ENCODE measurements around the gene ANTXR1. TPM values are rescaled to one million over a fixed set of nuclear protein-coding genes. Genes with fewer than 3 reads are reported as not detected.

ANTXR1 gene
- total RNA-seq, 1 experiment from 2014 or later = 37.3 TPM

DNA sequence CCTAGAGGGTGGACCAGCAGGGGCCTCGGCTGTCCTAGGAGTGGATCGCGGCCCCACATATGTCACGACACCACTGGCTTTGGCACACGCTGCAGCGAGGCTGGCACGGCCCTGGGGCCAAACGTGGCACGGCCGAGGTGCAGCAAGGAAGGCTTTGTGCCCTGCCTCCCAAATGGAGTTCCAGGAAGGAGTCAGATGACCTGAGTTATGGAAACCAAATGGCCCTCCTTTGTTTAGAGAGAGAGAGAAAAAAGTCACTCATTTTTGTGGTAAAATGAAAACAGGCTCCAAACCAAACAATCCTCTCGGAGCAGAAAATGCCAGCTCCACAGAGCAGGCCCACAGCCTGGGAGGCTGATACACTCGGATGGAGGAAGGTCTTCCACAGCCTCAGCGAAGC is 105.6 kb downstream of the ANTXR1 start:
- Mint-ChIP-seq H3K4me3 (no peak overlapping the region), H3K4me1 (peaks cover 19 to 20% of the 10 kb centered on the region in 2 experiments), H3K27ac (peak overlapping the region in 1 of 3 experiments; percentile 56; a peak in 1 of 7 replicates), H3K9me3 (no peaks in the 10 kb centered on the region), H3K27me3 (ENCODE audit: low read depth) (no peaks in the 10 kb centered on the region), H3K36me3 (ENCODE audit: insufficient read depth in 1 of 3, low read depth in 3 of 3) (peaks cover 0 to 6% (median 1%) of the 10 kb centered on the region in 3 experiments; a peak in 2 of 7 replicates)
- Histone ChIP-seq H3K56ac (ENCODE audit: insufficient read length, low read depth, low read length) (no peak overlapping the region), H3K79me1 (ENCODE audit: insufficient read depth, low read depth, low read length, poor library complexity, severe bottlenecking) (no peaks in the 10 kb centered on the region), H4K20me1 (ENCODE audit: control insufficient read depth, insufficient read depth, insufficient read length) (no peaks in the 10 kb centered on the region), H3K79me2 (ENCODE audit: insufficient read depth, low read length) (no peaks in the 10 kb centered on the region), H2BK12ac (ENCODE audit: insufficient read length, low read depth, low read length) (no peak overlapping the region), H3K14ac (ENCODE audit: insufficient read depth, low read length) (no peak overlapping the region; the same call in 1 of the 2 replicates), H4K5ac (ENCODE audit: insufficient read length, low read depth, low read length) (no peak overlapping the region), H2BK120ac (ENCODE audit: low read depth, low read length, poor library complexity, severe bottlenecking) (no peak overlapping the region), H2AK5ac (ENCODE audit: insufficient read length, low read length) (no peak overlapping the region), H2BK20ac (ENCODE audit: low read depth, low read length, poor library complexity, severe bottlenecking) (no peak overlapping the region), H3K4me2 (ENCODE audit: insufficient read depth, insufficient read length, low read length) (no peak overlapping the region), H4K91ac (ENCODE audit: insufficient read length, low read depth, low read length) (no peak overlapping the region), H3K18ac (ENCODE audit: insufficient read length, low read depth, low read length) (no peak overlapping the region), H3K27me3 (ENCODE audit: insufficient read depth, low read length) (no peaks in the 10 kb centered on the region), H3K27ac (ENCODE audit: insufficient read length, low read depth, low read length) (no peak overlapping the region), H2BK5ac (ENCODE audit: insufficient read length, low read length) (no peak overlapping the region), H3T11ph (ENCODE audit: low read length) (no peak overlapping the region), H2AFZ (ENCODE audit: low read length) (no peak overlapping the region), H4K8ac (replicated peaks; ENCODE audit: insufficient read length, low read depth, low read length) (no peak overlapping the region), H3K23me2 (ENCODE audit: insufficient read length, low read depth, low read length, poor library complexity, severe bottlenecking) (no peaks in the 10 kb centered on the region), H3K9ac (ENCODE audit: extremely low read depth, insufficient read length, low read length) (no peak overlapping the region), H2BK15ac (ENCODE audit: low read depth, low read length) (no peak overlapping the region), H3K9me3 (ENCODE audit: control insufficient read depth, low read depth, low read length) (no peaks in the 10 kb centered on the region), H3K23ac (ENCODE audit: insufficient read length, low read depth, low read length) (no peak overlapping the region), H3K4me1 (ENCODE audit: insufficient read depth, low read length) (peaks cover 8% of the 10 kb centered on the region), H3K4ac (ENCODE audit: low read depth, low read length) (no peak overlapping the region)
- no peak for DNase-seq
- TF ChIP-seq, protein P1, sequence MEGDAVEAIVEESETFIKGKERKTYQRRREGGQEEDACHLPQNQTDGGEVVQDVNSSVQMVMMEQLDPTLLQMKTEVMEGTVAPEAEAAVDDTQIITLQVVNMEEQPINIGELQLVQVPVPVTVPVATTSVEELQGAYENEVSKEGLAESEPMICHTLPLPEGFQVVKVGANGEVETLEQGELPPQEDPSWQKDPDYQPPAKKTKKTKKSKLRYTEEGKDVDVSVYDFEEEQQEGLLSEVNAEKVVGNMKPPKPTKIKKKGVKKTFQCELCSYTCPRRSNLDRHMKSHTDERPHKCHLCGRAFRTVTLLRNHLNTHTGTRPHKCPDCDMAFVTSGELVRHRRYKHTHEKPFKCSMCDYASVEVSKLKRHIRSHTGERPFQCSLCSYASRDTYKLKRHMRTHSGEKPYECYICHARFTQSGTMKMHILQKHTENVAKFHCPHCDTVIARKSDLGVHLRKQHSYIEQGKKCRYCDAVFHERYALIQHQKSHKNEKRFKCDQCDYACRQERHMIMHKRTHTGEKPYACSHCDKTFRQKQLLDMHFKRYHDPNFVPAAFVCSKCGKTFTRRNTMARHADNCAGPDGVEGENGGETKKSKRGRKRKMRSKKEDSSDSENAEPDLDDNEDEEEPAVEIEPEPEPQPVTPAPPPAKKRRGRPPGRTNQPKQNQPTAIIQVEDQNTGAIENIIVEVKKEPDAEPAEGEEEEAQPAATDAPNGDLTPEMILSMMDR (conservative IDR thresholded peaks at IDR 0.05) = no peak
- no CpG with 5 or more reads among the region's 13 CpGs for WGBS (ENCODE audit: extremely low coverage, insufficient read length, low lambda C conversion rate)
